ENCODE data around the gene ZNF319. TPM values are rescaled to one million over a fixed set of nuclear protein-coding genes. Genes with fewer than 3 reads are reported as not detected.

ZNF319 gene
- total and polyA plus RNA-seq, 2 of the 13 experiments (the other 11 are each of a cell fraction or from before 2014, with no cell fraction given) = 2.4 to 3.6 TPM

DNA sequence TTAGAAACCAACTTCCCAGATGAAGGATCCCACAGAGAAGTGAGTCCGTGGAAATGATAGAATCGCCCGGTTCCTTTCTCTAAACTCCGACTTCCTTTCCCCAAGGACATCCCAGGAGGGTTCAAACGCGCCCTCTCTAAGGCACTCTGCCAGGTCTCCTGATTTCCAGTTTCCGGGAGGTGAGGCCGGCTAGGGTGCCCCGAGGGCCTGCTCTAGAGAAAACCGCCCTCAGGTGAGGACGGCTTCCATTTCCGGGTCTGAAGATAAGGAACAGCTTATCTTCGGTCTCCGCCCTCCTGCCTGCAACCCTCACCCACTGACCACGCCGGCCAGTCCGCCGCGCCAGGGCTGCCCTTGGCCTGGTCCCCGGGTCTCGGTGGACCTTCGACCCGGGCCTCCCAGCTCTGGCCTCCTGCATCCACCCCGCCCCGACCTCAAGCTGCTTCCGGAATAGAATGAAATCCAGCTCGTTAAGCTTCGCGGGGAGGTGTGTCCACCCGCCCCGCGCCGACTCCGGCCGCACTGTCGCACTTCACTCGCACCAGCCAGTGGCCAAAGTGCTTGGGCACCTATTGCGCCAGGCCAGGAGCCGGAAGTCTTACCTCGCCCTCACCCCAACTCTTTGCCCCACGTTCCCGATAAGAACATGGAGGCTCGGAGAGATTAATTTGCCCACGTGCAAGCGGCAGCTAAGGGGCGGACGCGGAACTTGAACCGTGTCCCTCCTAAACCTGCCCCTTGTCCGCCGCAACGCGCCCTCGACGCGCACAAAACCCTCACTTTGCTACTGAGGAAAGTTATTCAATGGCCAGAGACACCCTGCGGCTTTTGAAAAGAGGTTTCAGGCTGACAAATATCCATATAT is 24.2 kb upstream of the ZNF319 start (continued):
- TF ChIP-seq, protein P1, sequence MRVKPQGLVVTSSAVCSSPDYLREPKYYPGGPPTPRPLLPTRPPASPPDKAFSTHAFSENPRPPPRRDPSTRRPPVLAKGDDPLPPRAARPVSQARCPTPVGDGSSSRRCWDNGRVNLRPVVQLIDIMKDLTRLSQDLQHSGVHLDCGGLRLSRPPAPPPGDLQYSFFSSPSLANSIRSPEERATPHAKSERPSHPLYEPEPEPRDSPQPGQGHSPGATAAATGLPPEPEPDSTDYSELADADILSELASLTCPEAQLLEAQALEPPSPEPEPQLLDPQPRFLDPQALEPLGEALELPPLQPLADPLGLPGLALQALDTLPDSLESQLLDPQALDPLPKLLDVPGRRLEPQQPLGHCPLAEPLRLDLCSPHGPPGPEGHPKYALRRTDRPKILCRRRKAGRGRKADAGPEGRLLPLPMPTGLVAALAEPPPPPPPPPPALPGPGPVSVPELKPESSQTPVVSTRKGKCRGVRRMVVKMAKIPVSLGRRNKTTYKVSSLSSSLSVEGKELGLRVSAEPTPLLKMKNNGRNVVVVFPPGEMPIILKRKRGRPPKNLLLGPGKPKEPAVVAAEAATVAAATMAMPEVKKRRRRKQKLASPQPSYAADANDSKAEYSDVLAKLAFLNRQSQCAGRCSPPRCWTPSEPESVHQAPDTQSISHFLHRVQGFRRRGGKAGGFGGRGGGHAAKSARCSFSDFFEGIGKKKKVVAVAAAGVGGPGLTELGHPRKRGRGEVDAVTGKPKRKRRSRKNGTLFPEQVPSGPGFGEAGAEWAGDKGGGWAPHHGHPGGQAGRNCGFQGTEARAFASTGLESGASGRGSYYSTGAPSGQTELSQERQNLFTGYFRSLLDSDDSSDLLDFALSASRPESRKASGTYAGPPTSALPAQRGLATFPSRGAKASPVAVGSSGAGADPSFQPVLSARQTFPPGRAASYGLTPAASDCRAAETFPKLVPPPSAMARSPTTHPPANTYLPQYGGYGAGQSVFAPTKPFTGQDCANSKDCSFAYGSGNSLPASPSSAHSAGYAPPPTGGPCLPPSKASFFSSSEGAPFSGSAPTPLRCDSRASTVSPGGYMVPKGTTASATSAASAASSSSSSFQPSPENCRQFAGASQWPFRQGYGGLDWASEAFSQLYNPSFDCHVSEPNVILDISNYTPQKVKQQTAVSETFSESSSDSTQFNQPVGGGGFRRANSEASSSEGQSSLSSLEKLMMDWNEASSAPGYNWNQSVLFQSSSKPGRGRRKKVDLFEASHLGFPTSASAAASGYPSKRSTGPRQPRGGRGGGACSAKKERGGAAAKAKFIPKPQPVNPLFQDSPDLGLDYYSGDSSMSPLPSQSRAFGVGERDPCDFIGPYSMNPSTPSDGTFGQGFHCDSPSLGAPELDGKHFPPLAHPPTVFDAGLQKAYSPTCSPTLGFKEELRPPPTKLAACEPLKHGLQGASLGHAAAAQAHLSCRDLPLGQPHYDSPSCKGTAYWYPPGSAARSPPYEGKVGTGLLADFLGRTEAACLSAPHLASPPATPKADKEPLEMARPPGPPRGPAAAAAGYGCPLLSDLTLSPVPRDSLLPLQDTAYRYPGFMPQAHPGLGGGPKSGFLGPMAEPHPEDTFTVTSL (CRISPR knock-in tag; IDR thresholded peaks at IDR 0.05; ENCODE audit: borderline replicate concordance) = peak; percentile 75; the same call in 1 of the 2 replicates
- TF ChIP-seq KLF15 (CRISPR knock-in tag; IDR thresholded peaks at IDR 0.05; ENCODE audit: borderline replicate concordance) (no peak), ZNF598 (CRISPR knock-in tag; IDR thresholded peaks at IDR 0.05; ENCODE audit: borderline replicate concordance) (0 out of 2 replicates have a peak, but pooled peaks have one; percentile 79), ZNF367 (CRISPR knock-in tag; IDR thresholded peaks at IDR 0.05; ENCODE audit: borderline replicate concordance) (no peak), ZNF589 (CRISPR knock-in tag; conservative IDR thresholded peaks at IDR 0.05) (peak; percentile 51), GLMP (CRISPR knock-in tag; IDR thresholded peaks at IDR 0.05; ENCODE audit: borderline replicate concordance) (no peak), MAF1 (CRISPR knock-in tag; IDR thresholded peaks at IDR 0.05; ENCODE audit: borderline replicate concordance) (peak; percentile 58; the same call in 1 of the 2 replicates), KDM2A (CRISPR knock-in tag; IDR thresholded peaks at IDR 0.05; ENCODE audit: borderline replicate concordance, low read depth) (peak; percentile 93), ZKSCAN1 (IDR thresholded peaks at IDR 0.05; ENCODE audit: low read length) (no peak), HNRNPK (IDR thresholded peaks at IDR 0.05; ENCODE audit: low read depth, low read length, poor library complexity, severe bottlenecking) (peak; percentile 35), ZNF703 (CRISPR knock-in tag; IDR thresholded peaks at IDR 0.05; ENCODE audit: borderline replicate concordance) (0 out of 2 replicates have a peak, but pooled peaks have one; percentile 5), BRF2 (CRISPR knock-in tag; IDR thresholded peaks at IDR 0.05) (0 out of 2 replicates have a peak, but pooled peaks have one; percentile 46), ZNF878 (CRISPR knock-in tag; IDR thresholded peaks at IDR 0.05) (peak; percentile 85), ZKSCAN8 (CRISPR knock-in tag; IDR thresholded peaks at IDR 0.05; ENCODE audit: borderline replicate concordance) (peak; percentile 69; the same call in 1 of the 2 replicates), MIXL1 (CRISPR knock-in tag; IDR thresholded peaks at IDR 0.05) (peak; percentile 68; the same call in 1 of the 2 replicates), ZNF615 (CRISPR knock-in tag; IDR thresholded peaks at IDR 0.05; ENCODE audit: borderline replicate concordance) (peak; percentile 5; the same call in 1 of the 2 replicates), POLR2G (IDR thresholded peaks at IDR 0.05; ENCODE audit: low read depth, low read length) (peak; percentile 77), ZSCAN21 (CRISPR knock-in tag; IDR thresholded peaks at IDR 0.05; ENCODE audit: borderline replicate concordance) (no peak), MLX (CRISPR knock-in tag; IDR thresholded peaks at IDR 0.05) (peak; percentile 57; the same call in 1 of the 2 replicates)
